Duodenal mucosa (tissue), 2 donors: ENCODE data around the gene ABCA1.
"Not testable (repeated sequence)": the region's sequence is repeated elsewhere in the genome, so short reads cannot be mapped to it uniquely, and the experiment has no call there.

ENCODE experiments used
- H3K27ac ChIP-seq: one replicate; pipeline ENCODE4 v1.7.0; 2013; ENCODE audit warnings: low read depth, low read length
- H3K27me3 ChIP-seq, 2 donors: one replicate each; pipeline ENCODE4 v1.7.0; 2013; ENCODE audit warnings: low read length in 2 of 2, control low read depth in 1 of 2; ENCODE audit not compliant: insufficient read depth in 2 of 2, control insufficient read depth in 1 of 2
- H3K36me3 ChIP-seq, 2 donors: one replicate each; pipeline ENCODE4 v1.7.0; 2013; ENCODE audit warnings: low read length in 2 of 2, control low read depth in 1 of 2; ENCODE audit not compliant: insufficient read depth in 2 of 2, control insufficient read depth in 1 of 2
- H3K4me1 ChIP-seq, 2 donors: one replicate each; pipeline ENCODE4 v1.7.0; 2013; ENCODE audit warnings: low read length in 2 of 2, control low read depth in 1 of 2; ENCODE audit not compliant: insufficient read depth in 2 of 2, control insufficient read depth in 1 of 2
- H3K4me3 ChIP-seq, 2 donors: one replicate each; pipeline ENCODE4 v1.7.0; 2013; ENCODE audit warnings: low read length in 2 of 2, low read depth in 1 of 2
- H3K9ac ChIP-seq, 2 donors: one replicate each; pipeline ENCODE4 v1.7.0; 2013; ENCODE audit warnings: low read length in 2 of 2, low read depth in 1 of 2
- H3K9me3 ChIP-seq, 2 donors: one replicate each; pipeline ENCODE4 v1.7.0; 2013; ENCODE audit warnings: low read length in 2 of 2, control low read depth in 1 of 2; ENCODE audit not compliant: control insufficient read depth in 1 of 2

ABCA1 gene

GRCh38 chr9:104923289-104923688, 4.7 kb downstream of the ABCA1 start:
- Histone ChIP-seq H3K27me3 (no peaks in the 10 kb centered on the region), H3K9ac (no peak overlapping the region), H3K4me3 (no peak overlapping the region), H3K36me3 (no peaks in the 10 kb centered on the region), H3K27ac (no peak overlapping the region), H3K4me1 (peaks cover 0 to 15% of the 10 kb centered on the region in 2 donors), H3K9me3 (no peaks in the 10 kb centered on the region)

GRCh38 chr9:104922748-104923147, 5.2 kb downstream of the ABCA1 start:
- not testable (repeated sequence) for H3K27me3 ChIP-seq, H3K27ac ChIP-seq, H3K4me3 ChIP-seq, H3K9ac ChIP-seq, H3K9me3 ChIP-seq, H3K36me3 ChIP-seq
- peaks cover 0 to 15% of the 10 kb centered on the region in 2 donors for H3K4me1 ChIP-seq

- no peak overlapping the region for H3K27ac ChIP-seq
- H3K4me1 ChIP-seq: peaks cover 0 to 3% of the 10 kb centered on the region in 2 donors
Measured at GRCh38 chr9:104921067-104921741, 6.8 kb downstream of the ABCA1 start.

GRCh38 chr9:104915753-104916152, 12.2 kb downstream of the ABCA1 start:
- H3K27ac ChIP-seq: no peak overlapping the region
- no peaks in the 10 kb centered on the region for H3K36me3 ChIP-seq
- H3K9me3 ChIP-seq: no peaks in the 10 kb centered on the region
- H3K27me3 ChIP-seq: no peaks in the 10 kb centered on the region
- no peak overlapping the region for H3K9ac ChIP-seq
- peaks cover 0 to 8% of the 10 kb centered on the region in 2 donors for H3K4me1 ChIP-seq
- no peak overlapping the region for H3K4me3 ChIP-seq

More at GRCh38 chr9:104921067-104921741, 6.8 kb downstream of the ABCA1 start:
- H3K4me3 ChIP-seq: no peak overlapping the region
- no peaks in the 10 kb centered on the region for H3K36me3 ChIP-seq
- no peak overlapping the region for H3K9ac ChIP-seq
- H3K27me3 ChIP-seq: no peaks in the 10 kb centered on the region
- H3K9me3 ChIP-seq: no peaks in the 10 kb centered on the region

- H3K27me3 ChIP-seq: no peaks in the 10 kb centered on the region
- H3K9me3 ChIP-seq: no peaks in the 10 kb centered on the region
- no peaks in the 10 kb centered on the region for H3K36me3 ChIP-seq
- H3K4me3 ChIP-seq: no peak overlapping the region
- H3K4me1 ChIP-seq: peaks cover 0 to 8% of the 10 kb centered on the region in 2 donors
- no peak overlapping the region for H3K9ac ChIP-seq
- no peak overlapping the region for H3K27ac ChIP-seq
Measured at GRCh38 chr9:104915049-104915448, 12.9 kb downstream of the ABCA1 start.

- H3K36me3 ChIP-seq: no peaks in the 10 kb centered on the region
- no peaks in the 10 kb centered on the region for H3K27me3 ChIP-seq
- peaks cover 0 to 10% of the 10 kb centered on the region in 2 donors for H3K4me1 ChIP-seq
- H3K27ac ChIP-seq: no peak overlapping the region
- no peak overlapping the region for H3K9ac ChIP-seq
- H3K9me3 ChIP-seq: no peaks in the 10 kb centered on the region
- H3K4me3 ChIP-seq: no peak overlapping the region
Measured at GRCh38 chr9:104914466-104914865, 13.5 kb downstream of the ABCA1 start.

- H3K36me3 ChIP-seq: no peaks in the 10 kb centered on the region
- H3K4me1 ChIP-seq: peaks cover 0 to 14% of the 10 kb centered on the region in 2 donors
- no peaks in the 10 kb centered on the region for H3K27me3 ChIP-seq
- no peaks in the 10 kb centered on the region for H3K9me3 ChIP-seq
- H3K27ac ChIP-seq: no peak overlapping the region
- H3K4me3 ChIP-seq: no peak overlapping the region
- H3K9ac ChIP-seq: no peak overlapping the region
Measured at GRCh38 chr9:104912606-104913005, 15.3 kb downstream of the ABCA1 start.

- Histone ChIP-seq H3K9me3 (no peaks in the 10 kb centered on the region), H3K27ac (no peak overlapping the region), H3K27me3 (no peaks in the 10 kb centered on the region), H3K4me3 (no peak overlapping the region), H3K36me3 (no peaks in the 10 kb centered on the region), H3K4me1 (peaks cover 0 to 25% of the 10 kb centered on the region in 2 donors), H3K9ac (no peak overlapping the region)
Measured at GRCh38 chr9:104911032-104911607, 16.8 kb downstream of the ABCA1 start.

GRCh38 chr9:104907278-104907951, 20.5 kb downstream of the ABCA1 start:
- no peak overlapping the region for H3K9ac ChIP-seq
- no peaks in the 10 kb centered on the region for H3K9me3 ChIP-seq
- H3K4me1 ChIP-seq: peaks cover 0 to 18% of the 10 kb centered on the region in 2 donors
- H3K4me3 ChIP-seq: no peak overlapping the region
- no peaks in the 10 kb centered on the region for H3K27me3 ChIP-seq
- no peaks in the 10 kb centered on the region for H3K36me3 ChIP-seq
- H3K27ac ChIP-seq: no peak overlapping the region
